HepG2 (cell line): ENCODE measurements around the gene EMILIN1. TPM values are rescaled to one million over a fixed set of nuclear protein-coding genes. Genes with fewer than 3 reads are reported as not detected.

Experiments used
- AGO2 ChIP-seq: fragments of 200-400 bp; formaldehyde crosslinking; optimal IDR thresholded peaks from 2 replicates; pipeline ENCODE3; 2017; ENCODE audit warnings: mild to moderate bottlenecking, low read depth, low read length, moderate library complexity
- ELK4 ChIP-seq: sonication (generic); formaldehyde crosslinking; IDR thresholded peaks from 2 replicates; pipeline ENCODE4 v1.9.0; 2021; ENCODE audit warnings: missing genetic modification reagents, borderline replicate concordance
- EZH2 ChIP-seq: conservative IDR thresholded peaks from 2 replicates; pipeline ENCODE4 v1.6.1; 2012; ENCODE audit warnings: mild to moderate bottlenecking, low read depth, low read length, moderate library complexity
- IRF9 ChIP-seq: sonication (generic); formaldehyde crosslinking; IDR thresholded peaks from 2 replicates; pipeline ENCODE4 v1.8.0; 2022; ENCODE audit warnings: missing genetic modification reagents, mild to moderate bottlenecking, borderline replicate concordance
- KDM1A ChIP-seq: IDR thresholded peaks from 2 replicates; pipeline ENCODE4 v1.6.1; 2016; ENCODE audit warnings: missing compliant biosample characterization
- MLXIP ChIP-seq: sonication (generic); formaldehyde crosslinking; IDR thresholded peaks from 2 replicates; pipeline ENCODE4 v1.9.0; 2021; ENCODE audit warnings: missing genetic modification reagents, borderline replicate concordance
- MXD1 ChIP-seq: sonication (generic); formaldehyde crosslinking; IDR thresholded peaks from 2 replicates; pipeline ENCODE4 v1.4.0; 2020; ENCODE audit warnings: mild to moderate bottlenecking, missing genetic modification reagents
- MYC ChIP-seq: sonication (generic); formaldehyde crosslinking; IDR thresholded peaks from 2 replicates; pipeline ENCODE4 v1.9.0; 2021; ENCODE audit warnings: missing genetic modification reagents, borderline replicate concordance
- SCMH1 ChIP-seq: sonication (generic); formaldehyde crosslinking; IDR thresholded peaks from 2 replicates; pipeline ENCODE4 v1.9.0; 2021; ENCODE audit warnings: missing genetic modification reagents, mild to moderate bottlenecking, borderline replicate concordance
- SMAD9 ChIP-seq: sonication (generic); formaldehyde crosslinking; IDR thresholded peaks from 2 replicates; pipeline ENCODE4 v1.5.1; 2020; ENCODE audit warnings: mild to moderate bottlenecking, missing genetic modification reagents
- ZFP36 ChIP-seq: fragments of 150-350 bp; IDR thresholded peaks from 2 replicates; pipeline ENCODE4 v1.6.1; 2018; ENCODE audit warnings: borderline replicate concordance, low read length, low read depth; ENCODE audit not compliant: partially characterized antibody
- ZHX2 ChIP-seq, 2 experiments: sonication (generic) in 1 of 2; formaldehyde crosslinking in 1 of 2; IDR thresholded peaks; 2 replicates each; pipeline versions ENCODE4 v1.6.1 to v1.9.0; 2014 to 2022; ENCODE audit warnings: antibody characterized with exemption in 1 of 2, borderline replicate concordance in 1 of 2, inconsistent platforms in 1 of 2, low read depth in 1 of 2, missing genetic modification reagents in 1 of 2
- ZNF468 ChIP-seq: sonication (generic); formaldehyde crosslinking; IDR thresholded peaks from 2 replicates; pipeline ENCODE4 v1.8.0; 2022; ENCODE audit warnings: mild to moderate bottlenecking, moderate library complexity, missing genetic modification reagents
- ZNF557 ChIP-seq: sonication (generic); formaldehyde crosslinking; IDR thresholded peaks from 2 replicates; pipeline ENCODE4 v1.4.0; 2020; ENCODE audit warnings: missing genetic modification reagents
- ZNF670 ChIP-seq: sonication (generic); formaldehyde crosslinking; IDR thresholded peaks from 2 replicates; pipeline ENCODE4 v1.8.0; 2022; ENCODE audit warnings: mild to moderate bottlenecking, missing genetic modification reagents, borderline replicate concordance
- ZSCAN25 ChIP-seq: sonication (generic); formaldehyde crosslinking; IDR thresholded peaks from 2 replicates; pipeline ENCODE4 v1.8.0; 2022; ENCODE audit warnings: mild to moderate bottlenecking, missing genetic modification reagents
- polyA plus RNA-seq, 8 experiments: library from polyadenylated mRNA; depleted of rRNA in 3 of 8; stranded (reverse) in 7 of 8; unstranded in 1 of 8; fragments of >200 nt; fragmentation: Illumina TruSeq in 4 of 8; extraction: Trizol in 4 of 8; gene quantifications; 2 replicates each; pipeline versions ENCODE4 v1.2.1 to v1.2.3, GENCODE V29; 2011 to 2016; ENCODE audit warnings: low read depth in 4 of 8, missing spikeins in 1 of 8, mixed read lengths in 1 of 8; ENCODE audit not compliant: insufficient read depth in 1 of 8
- total RNA-seq, 5 experiments: library from RNA; depleted of rRNA; stranded (reverse); fragments of >200 nt; fragmentation: Illumina TruSeq; extraction: Trizol; gene quantifications; 2 replicates each; pipeline ENCODE4 v1.2.3, GENCODE V29; 2016; ENCODE audit warnings: low read depth in 1 of 5

Gene EMILIN1
- total and polyA plus RNA-seq, 2 of the 13 experiments (the other 11 are each of a cell fraction or from before 2014, with no cell fraction given): 8.1 to 9.7 TPM

- no peak for TF ChIP-seq MLXIP (CRISPR knock-in tag)
- no peak; the same call in 1 of the 2 replicates for TF ChIP-seq ZHX2 (IDR thresholded peaks at IDR 0.05; ENCODE audit: low read depth)
- TF ChIP-seq ZHX2 (CRISPR knock-in tag; IDR thresholded peaks at IDR 0.05; ENCODE audit: borderline replicate concordance): no peak
- TF ChIP-seq SMAD9 (CRISPR knock-in tag): no peak
- no peak for TF ChIP-seq ELK4
- no peak for TF ChIP-seq KDM1A
- no peak; the same call in 1 of the 2 replicates for TF ChIP-seq ZSCAN25 (CRISPR knock-in tag)
- TF ChIP-seq IRF9 (CRISPR knock-in tag): no peak
- no peak for TF ChIP-seq AGO2
- no peak for TF ChIP-seq ZNF557 (CRISPR knock-in tag)
- peak; percentile 76; the same call in 1 of the 2 replicates for TF ChIP-seq MYC (CRISPR knock-in tag)
- TF ChIP-seq SCMH1 (CRISPR knock-in tag): no peak
- TF ChIP-seq EZH2: no peak
- TF ChIP-seq ZFP36: no peak
- no peak for TF ChIP-seq MXD1 (CRISPR knock-in tag)
- TF ChIP-seq ZNF670 (CRISPR knock-in tag): no peak
- 0 out of 2 replicates have a peak, but pooled peaks have one; percentile 53 for TF ChIP-seq ZNF468
Observed at GRCh38 chr2:27118525-27119329, 40.3 kb downstream of the EMILIN1 start, which contains the start of gene CGREF1 (continued).
